ENCODE results near the gene RFC3.
"Not testable (repeated sequence)": the region's sequence is repeated elsewhere in the genome, so short reads cannot be mapped to it uniquely, and the experiment has no call there.

The RFC3 gene

GRCh38 chr13:33782631-33783030 lies 35.3 kb upstream of the RFC3 start:
- H3K4me3 ChIP-seq (ENCODE audit: low read depth, low read length), result no peak overlapping the region
- DNase-seq (ENCODE audit: low read depth), result no peak
- TF ChIP-seq CTCF (conservative IDR thresholded peaks at IDR 0.05; ENCODE audit: low read depth, low read length), result no peak

- not testable (repeated sequence) for DNase-seq (ENCODE audit: low read depth); H3K4me3 ChIP-seq (ENCODE audit: low read depth, low read length)
Observed at GRCh38 chr13:33783212-33783611, 34.7 kb upstream of the RFC3 start.

GRCh38 chr13:33784738-33785137 lies 33.2 kb upstream of the RFC3 start:
- DNase-seq (ENCODE audit: low read depth), result no peak
- no peak for TF ChIP-seq CTCF (conservative IDR thresholded peaks at IDR 0.05; ENCODE audit: low read depth, low read length)
- no peak overlapping the region for H3K4me3 ChIP-seq (ENCODE audit: low read depth, low read length)

GRCh38 chr13:33785384-33785783 lies 32.6 kb upstream of the RFC3 start:
- DNase-seq (ENCODE audit: low read depth), result no peak
- TF ChIP-seq CTCF (conservative IDR thresholded peaks at IDR 0.05; ENCODE audit: low read depth, low read length), result no peak
- no peak overlapping the region for H3K4me3 ChIP-seq (ENCODE audit: low read depth, low read length)

GRCh38 chr13:33787051-33787591 lies 30.8 kb upstream of the RFC3 start:
- peak overlapping the region; percentile 41 for H3K4me3 ChIP-seq (ENCODE audit: low read depth, low read length)
- no peak for TF ChIP-seq CTCF (conservative IDR thresholded peaks at IDR 0.05; ENCODE audit: low read depth, low read length)
- peak; percentile 17 for DNase-seq (ENCODE audit: low read depth)

- no peak overlapping the region for H3K4me3 ChIP-seq (ENCODE audit: low read depth, low read length)
- DNase-seq (ENCODE audit: low read depth), result no peak
- TF ChIP-seq CTCF (conservative IDR thresholded peaks at IDR 0.05; ENCODE audit: low read depth, low read length), result no peak
Observed at GRCh38 chr13:33789066-33789606, 28.8 kb upstream of the RFC3 start.

- TF ChIP-seq CTCF (conservative IDR thresholded peaks at IDR 0.05; ENCODE audit: low read depth, low read length), result no peak
- H3K4me3 ChIP-seq (ENCODE audit: low read depth, low read length), result no peak overlapping the region
- no peak for DNase-seq (ENCODE audit: low read depth)
Observed at GRCh38 chr13:33789739-33790138, 28.2 kb upstream of the RFC3 start.

Measured in choroid plexus epithelial cell (primary cell).